ENCODE data around the gene PHLDA2.
"Not testable (repeated sequence)": the region's sequence is repeated elsewhere in the genome, so short reads cannot be mapped to it uniquely, and the experiment has no call there.

The PHLDA2 gene

DNA sequence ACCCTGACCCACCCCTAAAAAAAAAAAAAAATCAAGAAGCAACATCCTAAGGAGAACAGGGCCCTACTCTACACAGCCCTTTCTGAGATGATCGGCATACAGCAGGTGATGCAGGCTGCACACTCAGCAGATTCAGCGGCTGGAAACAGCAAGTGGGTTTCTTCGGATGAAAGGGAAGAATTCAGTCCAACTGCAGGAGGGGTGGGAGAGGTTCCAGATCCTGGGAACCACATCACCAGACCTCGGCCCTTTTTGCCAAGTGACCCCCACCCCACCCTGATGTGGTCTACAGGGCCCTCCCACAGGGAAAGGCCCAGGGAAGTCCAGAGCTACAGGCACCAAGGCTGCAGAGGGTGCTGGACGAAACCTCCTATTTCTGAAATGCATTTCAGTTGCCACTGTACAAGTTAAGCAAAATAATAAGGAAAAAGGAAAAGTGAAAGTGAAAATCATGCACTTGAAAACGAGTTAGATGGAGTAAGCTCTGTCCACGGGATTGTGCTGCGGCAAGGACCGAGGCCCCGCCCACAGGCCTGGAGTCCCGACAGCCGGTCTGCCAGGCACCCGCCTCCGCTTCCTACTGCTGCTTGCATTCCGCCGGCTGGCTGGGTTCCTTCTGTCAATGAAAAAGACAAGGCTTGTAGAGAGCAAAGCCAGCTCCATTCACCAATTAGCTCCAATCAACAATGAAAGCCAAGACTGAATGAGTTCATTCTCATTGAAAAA, 16.0 kb upstream of the PHLDA2 start:
- DNase-seq: peak; percentile 26

DNA sequence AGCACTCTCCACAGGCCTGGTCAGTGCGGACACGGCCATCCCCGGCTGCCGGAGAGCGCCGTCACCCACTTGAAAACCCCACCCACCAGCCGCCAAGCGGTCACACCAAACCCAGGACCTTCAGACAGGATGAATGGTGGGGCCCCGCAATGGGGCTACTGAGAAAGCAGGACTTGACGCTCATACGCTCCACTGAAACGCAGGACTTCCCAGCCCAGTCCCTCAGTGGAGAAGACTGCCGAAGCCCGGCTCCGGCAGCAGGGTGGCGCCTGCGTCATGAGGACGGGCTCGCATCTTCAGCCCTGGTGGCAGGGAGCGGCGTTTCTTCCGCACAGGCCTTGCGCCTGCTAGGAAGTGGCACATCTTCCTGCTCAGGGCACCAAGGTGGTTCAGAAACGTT, 15.3 kb upstream of the PHLDA2 start:
- DNase-seq: no peak

DNA sequence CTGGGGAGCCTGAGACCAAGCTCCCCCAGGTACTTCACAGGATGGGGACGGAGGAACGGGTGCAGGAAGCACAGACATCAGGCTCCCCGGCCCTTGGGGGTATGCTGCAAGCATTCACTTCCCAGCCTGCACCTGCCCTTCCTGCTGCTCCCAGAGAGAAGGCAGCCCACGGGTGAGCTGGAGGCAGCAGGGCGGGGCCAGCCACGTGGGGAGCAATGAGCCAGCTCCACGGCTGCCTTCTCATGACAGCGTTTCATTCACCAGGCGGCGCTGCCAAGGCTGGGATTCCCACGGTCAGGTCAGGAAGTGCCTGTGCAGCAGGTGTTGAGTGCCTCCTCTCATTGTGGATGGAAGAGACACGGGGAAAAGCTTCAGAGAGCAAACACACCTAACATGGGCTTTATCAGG, 14.5 kb upstream of the PHLDA2 start:
- no peak for DNase-seq

DNA sequence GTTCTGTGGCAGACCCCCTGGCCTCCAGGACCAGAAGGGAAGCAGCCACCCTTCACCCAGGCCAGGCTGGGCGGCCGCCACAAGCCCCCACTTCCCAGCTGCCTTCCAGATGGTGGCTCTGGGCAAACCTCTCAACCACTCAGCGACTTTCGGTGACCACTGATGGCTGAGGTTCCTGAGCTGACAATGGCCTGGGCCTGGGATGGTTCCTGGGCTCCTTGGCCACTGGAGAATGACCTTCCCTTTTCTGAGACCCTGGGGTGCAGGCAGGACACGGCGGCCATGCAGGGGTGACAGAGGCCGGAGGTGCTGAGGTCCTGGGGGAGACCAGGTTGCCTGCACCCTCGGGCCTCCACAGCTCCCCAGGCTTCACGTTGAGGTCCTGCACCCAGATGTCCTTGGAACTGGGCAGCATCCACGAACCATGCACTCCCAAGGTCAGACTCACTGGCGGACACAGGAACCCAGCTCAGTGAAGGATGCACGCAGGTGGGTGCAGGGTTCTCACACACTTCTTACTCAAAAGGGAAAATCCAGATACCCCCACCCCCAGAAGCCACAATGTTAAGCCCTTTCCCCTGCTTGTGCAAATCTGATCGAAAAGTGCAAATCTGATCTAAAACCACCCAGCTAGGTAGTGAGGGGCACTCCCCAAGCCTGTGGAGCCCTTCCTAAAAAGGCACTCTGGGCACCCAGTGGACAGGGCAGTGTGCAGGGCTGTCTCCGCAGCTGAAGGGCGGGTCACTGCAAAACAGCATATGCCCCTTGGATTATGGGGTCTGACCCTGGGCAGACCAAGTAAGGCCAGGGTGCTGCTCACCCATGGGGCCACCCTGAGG, 13.9 kb upstream of the PHLDA2 start:
- no peak for DNase-seq

DNA sequence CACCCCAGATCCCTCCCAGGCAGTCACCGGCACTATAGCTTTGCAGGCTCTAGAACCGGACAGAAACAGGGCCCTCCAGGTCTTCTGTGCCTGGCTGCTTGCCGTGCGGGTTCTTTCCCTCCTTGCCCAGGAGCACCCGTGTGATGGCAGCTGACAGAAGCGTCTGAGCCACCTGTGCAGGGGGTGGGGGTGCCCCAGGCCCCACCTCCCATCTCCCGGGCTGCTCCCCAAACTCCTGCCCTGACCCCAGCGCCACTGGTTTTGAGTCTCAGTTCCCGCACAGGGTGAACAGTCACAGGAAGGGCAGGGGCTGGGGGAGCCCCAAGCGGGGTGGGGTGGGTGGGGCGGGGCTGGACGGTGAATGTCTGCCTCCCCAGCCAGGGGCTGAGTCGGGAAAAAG, 13.2 kb upstream of the PHLDA2 start:
- no peak for DNase-seq

DNA sequence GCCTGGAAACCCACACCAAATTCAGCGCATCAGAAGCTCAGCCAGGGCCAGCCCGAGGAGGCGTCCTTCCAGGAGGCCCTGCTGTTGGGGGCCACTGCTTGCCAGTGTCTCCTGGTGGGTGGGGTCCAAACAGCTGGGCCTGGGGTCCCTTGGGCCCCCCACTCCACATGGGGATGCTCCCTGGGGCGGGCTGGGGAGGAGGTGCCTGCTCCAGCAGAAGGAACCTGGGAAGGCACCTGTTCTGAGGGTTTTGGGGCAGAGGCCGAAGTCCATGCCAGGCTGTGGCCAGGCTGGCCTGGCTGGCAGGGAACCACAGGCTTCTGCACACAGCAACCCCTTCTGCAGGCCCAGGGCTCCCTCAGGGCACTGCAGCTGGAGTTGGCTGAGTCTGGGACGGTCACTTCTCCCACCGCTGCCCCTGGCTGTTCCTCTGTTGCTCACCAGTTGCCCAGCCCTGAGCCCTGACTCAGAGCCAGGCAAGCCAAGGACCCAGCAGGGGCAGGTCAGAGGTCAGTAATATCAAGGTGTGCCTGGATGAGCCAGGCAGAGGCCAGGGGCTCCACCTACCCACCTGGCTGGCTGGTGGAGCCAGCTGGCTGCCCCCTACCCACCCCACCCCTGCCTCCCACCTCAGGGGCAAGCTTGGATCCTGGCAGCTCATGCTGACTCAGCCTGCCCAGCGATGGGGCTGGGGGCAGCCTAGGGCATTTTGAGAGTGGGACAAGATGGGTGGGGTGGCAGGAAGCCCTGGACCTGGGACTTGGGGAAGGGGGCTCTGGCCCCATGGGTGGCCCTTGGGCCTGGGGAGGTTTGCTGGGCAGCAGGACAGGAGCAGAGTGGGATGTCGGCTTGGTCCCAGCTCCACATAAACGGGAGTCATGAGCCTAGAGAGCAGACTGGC, 12.0 kb upstream of the PHLDA2 start:
- no peak for DNase-seq

DNA sequence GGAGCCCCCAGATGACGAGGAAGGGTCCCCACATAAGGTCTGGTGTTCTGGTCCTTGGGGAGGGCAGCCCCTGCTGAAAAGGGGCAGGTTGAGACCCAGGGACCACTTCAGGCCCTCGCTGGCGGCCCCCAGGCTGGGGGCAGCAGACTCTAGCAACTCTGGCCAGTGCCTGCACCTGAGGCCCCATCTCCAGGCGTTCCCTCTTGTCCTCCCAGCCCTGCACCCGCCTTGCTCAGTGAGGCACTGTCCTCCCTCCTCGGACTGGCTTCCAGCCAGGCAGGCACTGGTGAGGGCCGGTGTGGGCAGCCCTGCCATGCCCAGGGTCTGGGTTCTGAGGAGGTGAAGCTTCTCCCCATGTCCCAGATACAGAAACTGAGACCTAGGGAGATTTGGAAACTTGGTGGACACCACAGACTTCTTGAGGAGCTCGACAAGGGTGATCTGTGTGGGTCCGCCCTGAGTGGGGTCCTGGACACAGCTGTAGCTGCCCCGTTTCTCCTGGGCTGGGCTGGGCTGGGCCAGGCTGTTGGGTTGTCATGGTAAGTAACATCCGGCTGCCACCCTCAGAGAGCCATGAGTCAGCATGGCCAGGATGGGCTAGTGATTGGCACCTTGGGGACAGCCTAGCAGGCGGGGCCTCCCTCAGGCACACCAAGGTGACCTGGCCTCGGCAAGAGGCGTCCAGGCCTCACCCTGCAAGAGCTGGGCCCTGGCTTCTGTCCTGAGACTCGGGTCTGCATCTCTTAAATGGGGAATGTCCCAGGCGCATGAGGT, 11.1 kb upstream of the PHLDA2 start:
- peak; percentile 70 for DNase-seq

DNA sequence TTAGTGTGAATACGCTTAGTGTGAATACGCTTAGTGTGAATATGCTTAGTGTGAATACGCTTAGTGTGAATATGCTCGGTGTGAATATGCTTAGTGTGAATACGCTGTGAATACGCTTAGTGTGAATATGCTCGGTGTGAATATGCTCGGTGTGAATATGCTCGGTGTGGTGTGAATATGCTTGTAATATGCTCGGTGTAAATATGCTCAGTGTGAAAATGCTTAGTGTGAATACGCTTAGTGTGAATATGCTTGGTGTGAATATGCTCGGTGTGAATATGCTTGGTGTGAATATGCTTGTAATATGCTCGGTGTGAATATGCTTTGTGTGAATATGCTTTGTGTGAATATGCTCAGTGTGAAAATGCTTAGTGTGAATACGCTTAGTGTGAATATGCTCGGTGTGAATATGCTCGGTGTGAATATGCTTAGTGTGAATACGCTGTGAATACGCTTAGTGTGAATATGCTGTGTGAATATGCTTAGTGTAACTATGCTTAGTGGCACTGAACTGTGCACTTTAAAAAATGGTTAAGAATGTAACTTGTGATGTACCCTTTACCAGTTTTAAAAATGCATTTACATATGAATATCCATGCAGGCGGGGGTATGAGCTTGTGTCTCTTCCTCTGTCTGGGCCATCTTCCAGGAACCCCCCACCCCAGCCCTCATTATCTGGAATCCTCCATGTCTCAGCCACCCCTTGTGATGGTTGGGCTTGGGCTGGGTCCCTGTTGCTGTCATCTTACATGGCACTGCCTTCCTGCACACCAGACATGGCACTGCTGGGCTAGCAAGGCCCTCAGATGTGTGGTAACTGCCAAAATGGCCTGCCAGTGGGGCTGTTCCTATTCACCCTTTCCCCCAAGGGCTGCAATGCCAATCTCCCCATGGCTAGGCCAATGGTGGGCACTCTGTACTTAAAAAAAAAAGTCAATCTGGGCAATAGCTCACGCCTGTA, 9.5 kb upstream of the PHLDA2 start:
- DNase-seq: not testable (repeated sequence)

DNA sequence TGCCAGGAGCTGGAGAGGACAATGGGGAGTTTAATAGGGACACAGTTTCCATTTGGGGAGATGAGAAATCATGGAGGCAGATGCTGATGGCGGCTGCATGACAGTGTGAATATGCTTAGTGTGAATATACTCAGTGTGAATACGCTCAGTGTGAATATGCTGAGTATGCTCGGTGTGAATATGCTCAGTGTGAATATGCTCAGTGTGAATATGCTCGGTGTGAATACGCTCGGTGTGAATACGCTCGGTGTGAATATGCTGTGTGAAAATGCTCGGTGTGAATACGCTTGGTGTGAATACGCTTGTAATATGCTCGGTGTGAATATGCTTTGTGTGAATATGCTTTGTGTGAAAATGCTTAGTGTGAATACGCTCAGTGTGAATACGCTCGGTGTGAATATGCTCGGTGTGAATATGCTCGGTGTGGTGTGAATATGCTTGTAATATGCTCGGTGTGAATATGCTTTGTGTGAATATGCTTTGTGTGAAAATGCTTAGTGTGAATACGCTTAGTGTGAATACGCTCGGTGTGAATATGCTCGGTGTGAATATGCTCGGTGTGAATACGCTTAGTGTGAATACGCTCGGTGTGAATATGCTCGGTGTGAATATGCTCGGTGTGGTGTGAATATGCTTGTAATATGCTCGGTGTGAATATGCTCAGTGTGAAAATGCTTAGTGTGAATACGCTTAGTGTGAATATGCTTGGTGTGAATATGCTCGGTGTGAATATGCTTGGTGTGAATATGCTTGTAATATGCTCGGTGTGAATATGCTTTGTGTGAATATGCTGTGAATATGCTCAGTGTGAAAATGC, 8.6 kb upstream of the PHLDA2 start:
- not testable (repeated sequence) for DNase-seq

DNA sequence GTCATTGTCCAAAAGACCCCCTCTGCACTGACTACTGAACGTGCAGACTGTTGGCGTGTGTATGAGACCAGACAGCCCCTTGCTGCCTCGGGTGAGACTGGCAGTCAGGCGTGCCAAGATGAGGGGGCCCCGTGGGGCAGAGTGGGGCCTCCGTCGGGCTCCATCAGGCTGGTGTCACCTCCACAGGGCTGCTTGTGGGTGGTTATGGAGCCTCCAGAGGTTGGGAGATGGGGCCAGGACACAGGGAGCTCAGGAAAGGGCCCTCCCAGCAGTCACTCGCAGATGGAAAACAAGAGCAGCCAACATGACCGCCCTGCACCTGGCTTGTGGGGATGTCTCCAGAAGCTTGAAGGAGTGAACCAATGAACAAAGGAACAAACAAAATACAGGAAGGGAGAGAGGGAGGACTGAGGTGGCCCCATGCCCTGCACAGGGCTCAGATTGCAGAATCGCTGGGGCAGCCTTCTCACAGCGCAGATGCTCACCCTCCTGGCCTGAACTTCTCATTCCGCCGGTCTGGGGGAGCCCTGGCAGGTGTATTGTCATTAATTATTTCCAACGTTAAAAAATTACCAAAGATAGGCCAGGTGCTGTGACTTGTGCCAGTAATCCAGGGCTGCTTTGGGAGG, 5.5 kb upstream of the PHLDA2 start:
- DNase-seq: no peak

DNA sequence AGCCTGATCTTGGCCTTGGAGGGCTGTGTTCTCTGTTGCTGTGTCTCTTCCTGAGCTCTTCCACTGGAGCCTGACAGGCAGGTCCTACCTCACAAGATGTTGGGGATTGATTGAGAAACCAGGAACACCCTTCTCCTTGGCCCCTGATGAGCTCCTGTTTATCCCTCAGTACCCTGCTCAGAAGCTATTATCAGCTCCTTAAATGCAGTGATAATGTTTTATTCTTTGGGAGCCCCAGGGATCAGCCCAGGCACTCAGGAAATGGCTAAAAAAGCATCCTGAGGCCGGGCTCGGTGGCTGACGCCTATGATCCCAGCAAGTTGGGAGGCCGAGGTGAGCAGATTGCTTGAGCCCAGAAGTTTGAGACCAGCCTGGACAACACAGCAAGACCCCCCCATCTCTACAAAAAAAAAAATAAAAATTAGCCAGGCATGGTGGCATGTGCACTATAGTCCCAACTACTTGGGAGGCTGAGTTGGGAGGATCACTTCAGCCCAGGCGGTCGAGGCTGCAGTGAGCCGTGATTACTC, 4.9 kb upstream of the PHLDA2 start:
- DNase-seq: no peak

DNA sequence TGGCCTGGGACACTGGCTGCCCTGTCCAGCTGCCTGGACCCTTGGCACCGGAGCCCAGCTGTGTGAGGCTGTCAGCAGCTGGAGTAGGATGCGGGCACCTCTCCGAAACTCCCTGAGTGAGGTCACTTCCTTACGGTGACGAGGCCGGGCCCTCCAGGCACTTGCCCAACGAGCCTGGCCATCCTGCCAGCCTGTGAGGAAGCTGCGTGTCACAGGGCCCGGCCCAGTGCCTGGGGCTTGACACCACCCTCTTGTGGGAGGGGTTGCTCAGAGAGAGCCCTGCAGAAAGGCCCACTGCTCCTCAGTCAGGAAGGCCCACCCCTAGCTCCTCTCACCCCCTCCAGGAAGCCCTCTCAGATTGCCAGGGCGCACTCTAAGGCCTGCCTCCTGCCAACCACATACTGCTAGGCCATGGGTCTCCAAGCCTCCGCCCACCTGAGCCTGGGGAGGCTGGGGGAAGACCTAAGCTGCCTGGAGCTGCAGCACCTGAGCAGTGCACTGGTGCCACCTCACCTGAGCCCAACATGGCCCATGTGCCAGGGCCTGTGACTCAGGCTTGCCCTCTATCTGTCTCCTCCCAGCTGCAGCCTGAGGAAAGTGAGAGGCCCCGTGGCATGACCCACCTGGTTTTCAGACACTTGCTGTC, 4.3 kb upstream of the PHLDA2 start:
- peak; percentile 56 for DNase-seq

DNA sequence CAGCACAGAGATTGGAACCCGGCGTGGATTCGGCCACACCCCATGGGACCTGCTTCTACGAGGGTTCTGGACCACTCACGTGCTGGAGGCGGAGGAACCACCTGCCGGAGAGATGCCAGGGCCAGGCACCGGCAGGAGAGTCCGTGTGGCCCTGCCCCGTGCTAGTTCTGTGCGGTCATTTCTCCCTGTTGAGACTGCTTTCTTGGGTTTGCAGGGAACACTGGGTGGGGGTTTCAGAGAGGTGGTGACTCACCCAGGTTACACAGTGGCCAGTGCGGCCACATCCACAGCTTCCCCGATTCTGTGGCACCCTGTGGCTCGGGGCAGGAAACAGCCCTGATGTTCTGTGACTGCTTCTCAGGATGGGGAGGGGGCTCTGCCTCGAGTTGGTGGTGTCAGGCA, 3.6 kb upstream of the PHLDA2 start:
- DNase-seq: no peak

DNA sequence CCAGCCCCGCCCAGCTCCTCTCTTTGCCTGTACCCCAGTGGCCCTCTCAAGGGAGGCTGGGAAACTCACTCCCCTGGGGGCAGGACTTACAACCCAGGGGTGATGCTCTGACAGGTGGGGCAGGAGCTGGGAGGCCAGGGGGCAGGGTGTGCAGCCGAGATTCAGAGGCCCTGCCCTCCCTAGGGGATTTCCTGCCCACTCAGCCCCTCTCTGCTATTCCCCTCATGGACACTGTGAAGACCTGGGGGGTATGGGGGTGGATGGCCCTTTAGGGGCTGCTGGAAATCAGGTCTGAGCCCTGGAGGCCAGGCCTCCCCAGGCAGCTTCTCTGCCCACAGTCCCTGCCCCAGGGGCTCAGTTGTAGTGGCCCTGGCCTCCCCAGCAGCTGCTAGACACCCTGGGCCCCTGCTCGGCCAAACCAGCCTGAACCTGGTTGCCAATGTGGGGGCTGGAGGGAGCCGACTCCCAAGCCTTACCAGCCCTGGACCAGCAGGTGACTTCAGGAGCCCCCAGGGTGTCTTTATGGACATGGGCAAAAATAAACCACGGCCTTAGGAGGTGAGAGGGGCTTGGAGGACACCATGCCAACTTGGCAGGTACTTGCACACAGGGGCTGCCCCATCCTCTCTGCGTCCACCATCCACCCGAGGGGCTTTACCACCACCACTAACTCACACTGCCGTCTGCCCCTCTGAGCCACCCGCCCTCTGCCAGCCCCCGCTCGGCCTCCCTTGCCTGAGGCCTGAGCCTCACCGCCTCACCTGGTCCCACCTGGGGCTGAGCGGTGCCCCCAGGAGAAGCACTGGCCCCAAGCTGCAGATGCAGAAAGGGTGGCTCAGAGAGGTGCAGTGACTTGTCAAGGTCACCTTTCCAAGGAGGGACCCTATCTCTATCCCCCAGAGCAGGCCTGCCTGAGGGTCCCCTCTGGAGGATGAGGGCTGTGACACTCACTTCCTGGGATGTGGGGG, 2.8 kb upstream of the PHLDA2 start:
- no peak for DNase-seq

DNA sequence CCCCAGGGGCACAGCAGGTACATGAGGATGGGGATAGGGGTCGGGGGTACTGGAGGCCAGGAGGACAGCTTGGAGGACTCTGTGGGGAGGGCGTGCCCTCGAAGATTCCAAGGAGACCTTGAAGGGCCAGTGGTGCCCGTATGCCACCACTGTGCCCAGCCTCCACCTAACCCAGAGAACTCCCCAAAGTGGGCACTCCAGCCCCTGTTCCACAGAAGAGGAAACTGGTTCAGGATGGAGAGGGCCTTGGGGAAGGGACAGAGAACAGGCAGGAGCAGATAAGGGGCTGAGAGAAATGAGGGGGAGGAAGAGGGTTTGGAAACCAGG, 2.2 kb upstream of the PHLDA2 start:
- DNase-seq: no peak

DNA sequence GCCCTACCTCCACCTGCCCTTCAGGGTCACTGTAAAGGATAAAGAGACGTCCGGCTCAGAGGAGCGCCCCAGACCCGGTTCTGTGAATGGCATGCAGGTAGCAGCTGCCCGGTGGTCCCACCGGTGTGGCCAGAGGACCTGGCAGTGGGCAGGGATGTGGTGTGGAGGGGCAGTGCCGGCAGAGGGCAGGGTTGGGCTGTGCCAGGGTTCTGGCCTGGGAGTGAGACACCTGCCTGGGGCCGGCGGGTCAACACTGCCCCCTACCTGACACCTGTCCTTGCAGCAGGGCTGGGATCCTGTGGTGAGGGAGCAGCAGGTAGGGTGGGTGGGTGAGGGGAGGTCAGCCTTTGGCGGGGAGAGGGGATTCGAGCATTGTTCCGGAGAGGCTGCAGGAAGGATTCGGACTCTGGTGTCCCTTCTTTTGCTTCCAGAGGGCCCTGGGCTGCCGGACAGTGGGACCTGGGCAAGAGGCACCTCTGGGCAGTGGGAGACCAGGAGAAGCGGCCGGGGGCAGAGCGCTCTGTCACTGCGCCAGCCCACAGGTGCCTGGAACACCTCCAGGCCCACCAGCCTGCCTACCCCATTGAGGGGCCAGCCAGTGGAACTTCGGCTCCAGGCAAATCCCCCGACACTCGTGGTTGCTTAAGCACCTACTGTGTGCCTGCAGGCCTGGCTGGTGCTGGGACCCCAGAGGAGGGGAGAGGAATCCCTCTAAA, 1.6 kb upstream of the PHLDA2 start:
- DNase-seq: peak; percentile 44

Data from CD4-positive, alpha-beta T cell treated with Interleukin-4 for 4 hours (primary cell).